PFSK-1 (cell line): ENCODE results near the gene CSF1R.

Experiments
- FOXP2 ChIP-seq: optimal IDR thresholded peaks from 2 replicates; pipeline ENCODE3; 2011; ENCODE audit warnings: borderline replicate concordance, control low read depth, inconsistent platforms; ENCODE audit not compliant: insufficient read depth; ENCODE audit errors: extremely low read length, extremely low read depth
- POLR2AphosphoS5 ChIP-seq: IDR thresholded peaks from 2 replicates; pipeline ENCODE4 v1.6.1; 2012; ENCODE audit warnings: low read depth, mild to moderate bottlenecking, control low read depth, low read length, moderate library complexity
- SIN3A ChIP-seq: IDR thresholded peaks from 2 replicates; pipeline ENCODE4 v1.6.1; 2012; ENCODE audit warnings: mild to moderate bottlenecking, low read length, moderate library complexity, borderline replicate concordance; ENCODE audit not compliant: insufficient read depth
- TAF1 ChIP-seq: IDR thresholded peaks from 2 replicates; pipeline ENCODE4 v1.6.1; 2012; ENCODE audit warnings: low read length, control low read depth, borderline replicate concordance; ENCODE audit not compliant: insufficient read depth
- TF ChIP-seq, protein P1 (sequence below), 2 experiments: IDR thresholded peaks; 2 replicates each; pipeline versions ENCODE4 v1.6.1 to v1.8.0; 2011 to 2012; ENCODE audit warnings: low read depth in 2 of 2, low read length in 2 of 2, control low read depth in 1 of 2, inconsistent platforms in 1 of 2, mild to moderate bottlenecking in 1 of 2, moderate library complexity in 1 of 2; ENCODE audit not compliant: insufficient read depth in 1 of 2

DNA sequence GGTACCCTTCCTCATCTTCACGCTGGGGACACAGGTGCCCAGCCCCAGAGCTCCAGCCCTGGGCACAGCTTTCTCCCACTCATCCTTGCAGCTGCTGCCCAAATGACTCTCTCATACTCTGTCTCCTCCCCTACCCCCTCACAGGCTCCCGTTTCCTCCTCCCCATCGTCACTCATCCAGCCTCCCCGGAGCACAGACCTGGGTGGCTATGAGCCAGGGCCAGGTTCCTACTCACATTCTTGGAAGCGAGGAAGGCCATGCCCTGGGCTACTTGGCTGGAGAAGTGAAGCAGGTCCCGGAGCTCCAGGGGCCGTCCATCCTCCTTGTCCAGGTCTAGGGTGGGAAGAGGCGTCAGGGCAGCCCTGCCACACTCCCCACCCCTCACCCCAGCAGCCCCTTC is 29.3 kb downstream of the CSF1R start:
- TF ChIP-seq, protein P1, sequence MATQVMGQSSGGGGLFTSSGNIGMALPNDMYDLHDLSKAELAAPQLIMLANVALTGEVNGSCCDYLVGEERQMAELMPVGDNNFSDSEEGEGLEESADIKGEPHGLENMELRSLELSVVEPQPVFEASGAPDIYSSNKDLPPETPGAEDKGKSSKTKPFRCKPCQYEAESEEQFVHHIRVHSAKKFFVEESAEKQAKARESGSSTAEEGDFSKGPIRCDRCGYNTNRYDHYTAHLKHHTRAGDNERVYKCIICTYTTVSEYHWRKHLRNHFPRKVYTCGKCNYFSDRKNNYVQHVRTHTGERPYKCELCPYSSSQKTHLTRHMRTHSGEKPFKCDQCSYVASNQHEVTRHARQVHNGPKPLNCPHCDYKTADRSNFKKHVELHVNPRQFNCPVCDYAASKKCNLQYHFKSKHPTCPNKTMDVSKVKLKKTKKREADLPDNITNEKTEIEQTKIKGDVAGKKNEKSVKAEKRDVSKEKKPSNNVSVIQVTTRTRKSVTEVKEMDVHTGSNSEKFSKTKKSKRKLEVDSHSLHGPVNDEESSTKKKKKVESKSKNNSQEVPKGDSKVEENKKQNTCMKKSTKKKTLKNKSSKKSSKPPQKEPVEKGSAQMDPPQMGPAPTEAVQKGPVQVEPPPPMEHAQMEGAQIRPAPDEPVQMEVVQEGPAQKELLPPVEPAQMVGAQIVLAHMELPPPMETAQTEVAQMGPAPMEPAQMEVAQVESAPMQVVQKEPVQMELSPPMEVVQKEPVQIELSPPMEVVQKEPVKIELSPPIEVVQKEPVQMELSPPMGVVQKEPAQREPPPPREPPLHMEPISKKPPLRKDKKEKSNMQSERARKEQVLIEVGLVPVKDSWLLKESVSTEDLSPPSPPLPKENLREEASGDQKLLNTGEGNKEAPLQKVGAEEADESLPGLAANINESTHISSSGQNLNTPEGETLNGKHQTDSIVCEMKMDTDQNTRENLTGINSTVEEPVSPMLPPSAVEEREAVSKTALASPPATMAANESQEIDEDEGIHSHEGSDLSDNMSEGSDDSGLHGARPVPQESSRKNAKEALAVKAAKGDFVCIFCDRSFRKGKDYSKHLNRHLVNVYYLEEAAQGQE (IDR thresholded peaks at IDR 0.05; ENCODE audit: insufficient read depth in 1 of 2, low read depth in 2 of 2, low read length in 2 of 2): no peak
- TF ChIP-seq POLR2AphosphoS5 (no peak), SIN3A (no peak), TAF1 (no peak), FOXP2 (no peak)
